Colonic mucosa (tissue), 4 donors: ENCODE measurements around the gene L3MBTL1. TPM values are rescaled to one million over a fixed set of nuclear protein-coding genes. Genes with fewer than 3 reads are reported as not detected.

ENCODE experiments used
- DNase-seq: peaks from one replicate; pipeline ENCODE4 v3.0.0-alpha.2; 2020
- H3K27ac ChIP-seq: fragments of 200-600 bp; one replicate; pipeline ENCODE4 v1.8.0; 2021
- H3K27me3 ChIP-seq: fragments of 200-600 bp; one replicate; pipeline ENCODE4 v1.8.0; 2021
- H3K36me3 ChIP-seq: fragments of 200-600 bp; one replicate; pipeline ENCODE4 v1.8.0; 2021
- H3K4me1 ChIP-seq: fragments of 200-600 bp; one replicate; pipeline ENCODE4 v1.8.0; 2021; ENCODE audit warnings: mild to moderate bottlenecking
- H3K4me3 ChIP-seq: fragments of 200-600 bp; one replicate; pipeline ENCODE4 v1.8.0; 2021
- H3K9ac ChIP-seq, 2 donors: one replicate each; pipeline ENCODE4 v1.7.0; 2013; ENCODE audit warnings: control low read depth in 2 of 2, low read depth in 2 of 2, low read length in 2 of 2
- H3K9me3 ChIP-seq: fragments of 200-600 bp; one replicate; pipeline ENCODE4 v1.8.0; 2021
- CTCF ChIP-seq: fragments of 200-600 bp; IDR thresholded peaks from one replicate; pipeline ENCODE4 v1.8.0; 2022; ENCODE audit warnings: antibody characterized with exemption, mild to moderate bottlenecking
- intact Hi-C: fragments of 100-400 bp; cut with DNase I; formaldehyde crosslinking; loops from one replicate; pipeline ENCODE4 v1.14.1; 2022
- total RNA-seq, 2 donors: library from RNA; stranded (reverse); fragmentation: NEBNext Ultra II Directional in 1 of 2; extraction: Animal tissue kit (Norgen Biotek cat#: 25700) in 1 of 2; gene quantifications; one replicate each; pipeline ENCODE4 v1.2.1, GENCODE V29; 2021
- donor health status: healthy.
- donor health status: DM: no; HTN: no; CAD: no.
- donor health status: DM: no; HTN: no; CAD: no.

L3MBTL1 gene
- total RNA-seq, 2 donors from 2014 or later, result 4.5 to 8.8 TPM

- no peaks in the 10 kb centered on the region for H3K9me3 ChIP-seq
- H3K9ac ChIP-seq, result no peak overlapping the region
- no peaks in the 10 kb centered on the region for H3K36me3 ChIP-seq
- DNase-seq, result no peak
- intact Hi-C loops, result no loop called here
- H3K27ac ChIP-seq, result no peak overlapping the region
- no peak overlapping the region for H3K4me3 ChIP-seq
- TF ChIP-seq CTCF, result no peak
- no peaks in the 10 kb centered on the region for H3K27me3 ChIP-seq
- no peaks in the 10 kb centered on the region for H3K4me1 ChIP-seq
Observed at GRCh38 chr20:43533060-43533459, 25.6 kb downstream of the L3MBTL1 start.

GRCh38 chr20:43534016-43534415, 26.5 kb downstream of the L3MBTL1 start:
- Histone ChIP-seq H3K27ac (no peak overlapping the region), H3K27me3 (no peaks in the 10 kb centered on the region), H3K36me3 (no peaks in the 10 kb centered on the region), H3K4me1 (no peaks in the 10 kb centered on the region), H3K9ac (no peak overlapping the region), H3K4me3 (no peak overlapping the region), H3K9me3 (no peaks in the 10 kb centered on the region)
- intact Hi-C loops, result no loop called here
- DNase-seq, result no peak
- TF ChIP-seq CTCF, result no peak

- H3K4me3 ChIP-seq, result no peak overlapping the region
- H3K4me1 ChIP-seq, result no peaks in the 10 kb centered on the region
- H3K9me3 ChIP-seq, result no peaks in the 10 kb centered on the region
- no peak for TF ChIP-seq CTCF
- intact Hi-C loops, result loop anchor here (5.0 kb wide), 1 partner anchor 557 kb away; no protein-coding TSS in a partner anchor
- no peak for DNase-seq
- H3K27me3 ChIP-seq, result no peaks in the 10 kb centered on the region
- no peaks in the 10 kb centered on the region for H3K36me3 ChIP-seq
- H3K27ac ChIP-seq, result no peak overlapping the region
- H3K9ac ChIP-seq, result no peak overlapping the region
Observed at GRCh38 chr20:43534791-43535350, 27.4 kb downstream of the L3MBTL1 start.

- Histone ChIP-seq H3K27me3 (no peaks in the 10 kb centered on the region), H3K36me3 (no peaks in the 10 kb centered on the region), H3K4me1 (no peaks in the 10 kb centered on the region), H3K9ac (no peak overlapping the region), H3K9me3 (no peaks in the 10 kb centered on the region), H3K4me3 (no peak overlapping the region), H3K27ac (no peak overlapping the region)
- DNase-seq, result no peak
- TF ChIP-seq CTCF, result no peak
- intact Hi-C loops, result loop anchor here (5.0 kb wide), 1 partner anchor 557 kb away; no protein-coding TSS in a partner anchor
Observed at GRCh38 chr20:43535370-43536004, 28.0 kb downstream of the L3MBTL1 start.

- no peaks in the 10 kb centered on the region for H3K27me3 ChIP-seq
- H3K9me3 ChIP-seq, result no peaks in the 10 kb centered on the region
- no peak overlapping the region for H3K9ac ChIP-seq
- no peak overlapping the region for H3K27ac ChIP-seq
- no peak for TF ChIP-seq CTCF
- no peaks in the 10 kb centered on the region for H3K4me1 ChIP-seq
- H3K4me3 ChIP-seq, result no peak overlapping the region
- DNase-seq, result no peak
- intact Hi-C loops, result loop anchor here (5.0 kb wide), 1 partner anchor 556 kb away; no protein-coding TSS in a partner anchor
- H3K36me3 ChIP-seq, result no peaks in the 10 kb centered on the region
Observed at GRCh38 chr20:43536041-43536816, 28.7 kb downstream of the L3MBTL1 start.
